ENCODE data around the gene OCIAD2.
"Not testable (repeated sequence)": the region's sequence is repeated elsewhere in the genome, so short reads cannot be mapped to it uniquely, and the experiment has no call there.

OCIAD2 gene

GRCh38 chr4:48877827-48878535 is 28.6 kb downstream of the OCIAD2 start (continued):
- TF ChIP-seq GFI1B (tag by site-specific recombination; IDR thresholded peaks at IDR 0.05) (no peak), ZSCAN30 (tag by site-specific recombination; IDR thresholded peaks at IDR 0.05) (no peak), ZBTB7A (tag by site-specific recombination; IDR thresholded peaks at IDR 0.05; ENCODE audit: low read depth) (no peak)
- TF ChIP-seq, protein P1, sequence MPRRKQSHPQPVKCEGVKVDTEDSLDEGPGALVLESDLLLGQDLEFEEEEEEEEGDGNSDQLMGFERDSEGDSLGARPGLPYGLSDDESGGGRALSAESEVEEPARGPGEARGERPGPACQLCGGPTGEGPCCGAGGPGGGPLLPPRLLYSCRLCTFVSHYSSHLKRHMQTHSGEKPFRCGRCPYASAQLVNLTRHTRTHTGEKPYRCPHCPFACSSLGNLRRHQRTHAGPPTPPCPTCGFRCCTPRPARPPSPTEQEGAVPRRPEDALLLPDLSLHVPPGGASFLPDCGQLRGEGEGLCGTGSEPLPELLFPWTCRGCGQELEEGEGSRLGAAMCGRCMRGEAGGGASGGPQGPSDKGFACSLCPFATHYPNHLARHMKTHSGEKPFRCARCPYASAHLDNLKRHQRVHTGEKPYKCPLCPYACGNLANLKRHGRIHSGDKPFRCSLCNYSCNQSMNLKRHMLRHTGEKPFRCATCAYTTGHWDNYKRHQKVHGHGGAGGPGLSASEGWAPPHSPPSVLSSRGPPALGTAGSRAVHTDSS (tag by site-specific recombination; IDR thresholded peaks at IDR 0.05): no peak

DNA sequence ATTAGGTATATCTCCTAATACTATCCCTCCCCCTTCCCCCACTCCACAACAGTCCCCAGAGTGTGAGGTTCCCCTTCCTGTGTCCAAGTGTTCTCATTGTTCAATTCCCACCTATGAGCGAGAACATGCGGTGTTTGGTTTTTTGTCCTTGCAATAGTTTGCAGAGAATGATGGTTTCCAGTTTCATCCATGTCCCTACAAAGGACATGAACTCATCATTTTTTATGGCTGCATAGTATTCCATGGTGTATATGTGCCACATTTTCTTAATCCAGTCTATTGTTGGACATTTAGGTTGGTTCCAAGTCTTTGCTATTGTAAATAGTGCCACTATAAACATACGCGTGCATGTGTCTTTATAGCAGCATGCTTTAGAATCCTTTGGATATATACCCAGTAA is 41.9 kb downstream of the OCIAD2 start:
- peak; percentile 52; the same call in 1 of the 2 replicates for TF ChIP-seq ZNF146 (tag by site-specific recombination; IDR thresholded peaks at IDR 0.05)
- H3K27ac ChIP-seq (ENCODE audit: extremely low read depth, low read depth, low read length); H3K4me3 ChIP-seq (ENCODE audit: low read depth, low read length); H3K4me1 ChIP-seq (ENCODE audit: control insufficient read depth, insufficient read depth, low read length); H3K9me3 ChIP-seq (ENCODE audit: control insufficient read depth, insufficient read depth, low read depth, low read length); POLR2A ChIA-PET; CTCF ChIA-PET: not testable (repeated sequence)
- H3K36me3 ChIP-seq (ENCODE audit: control insufficient read depth in 2 of 2, insufficient read depth in 1 of 2, low read length in 2 of 2): peaks cover 0 to 14% of the 10 kb centered on the region in 2 experiments; a peak in 2 of 3 replicates

DNA sequence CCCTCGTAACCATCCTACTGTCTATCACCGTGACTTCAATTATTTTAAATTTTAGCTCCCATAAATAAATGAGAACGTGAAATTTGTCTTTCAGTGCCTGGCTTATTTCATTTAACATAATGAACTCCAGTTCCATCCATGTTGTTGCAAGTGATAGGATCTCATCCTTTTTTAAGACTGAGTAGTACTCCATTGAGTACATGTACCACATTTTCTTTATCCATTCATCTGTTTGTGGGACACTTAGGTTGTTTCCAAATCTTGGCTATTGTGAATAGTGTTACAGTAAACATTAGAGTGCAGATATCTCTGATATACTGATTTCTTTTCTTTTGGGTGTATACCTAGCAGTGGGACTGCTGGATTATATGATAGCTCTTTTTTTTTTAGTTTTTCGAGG is 42.8 kb downstream of the OCIAD2 start:
- H3K4me1 ChIP-seq (ENCODE audit: control insufficient read depth, insufficient read depth, low read length): no peaks in the 10 kb centered on the region
- H3K4me3 ChIP-seq (ENCODE audit: low read depth, low read length): no peak overlapping the region
- H3K9me3 ChIP-seq (ENCODE audit: control insufficient read depth, insufficient read depth, low read depth, low read length): no peaks in the 10 kb centered on the region
- H3K27ac ChIP-seq (ENCODE audit: extremely low read depth, low read depth, low read length): no peak overlapping the region
- ChIA-PET CTCF (no interaction called here), POLR2A (no interaction called here)
- H3K36me3 ChIP-seq (ENCODE audit: control insufficient read depth in 2 of 2, insufficient read depth in 1 of 2, low read length in 2 of 2): peaks cover 0 to 23% of the 10 kb centered on the region in 2 experiments; a peak in 2 of 3 replicates
- TF ChIP-seq, protein P1 (tag by site-specific recombination; IDR thresholded peaks at IDR 0.05): no peak
- peak; percentile 69; the same call in 1 of the 2 replicates for TF ChIP-seq ZNF146 (tag by site-specific recombination; IDR thresholded peaks at IDR 0.05)
- TF ChIP-seq FEZF1 (tag by site-specific recombination; IDR thresholded peaks at IDR 0.05): no peak

GRCh38 chr4:48862661-48863060 is 43.9 kb downstream of the OCIAD2 start:
- Histone ChIP-seq H3K27ac (ENCODE audit: extremely low read depth, low read depth, low read length) (no peak overlapping the region), H3K9me3 (ENCODE audit: control insufficient read depth, insufficient read depth, low read depth, low read length) (no peaks in the 10 kb centered on the region), H3K4me3 (ENCODE audit: low read depth, low read length) (no peak overlapping the region), H3K36me3 (ENCODE audit: control insufficient read depth in 2 of 2, insufficient read depth in 1 of 2, low read length in 2 of 2) (peaks cover 5 to 34% of the 10 kb centered on the region in 2 experiments; a peak in 2 of 3 replicates), H3K4me1 (ENCODE audit: control insufficient read depth, insufficient read depth, low read length) (no peaks in the 10 kb centered on the region)
- ChIA-PET CTCF (interaction anchor here (0.7 kb wide), 1 partner anchor 284 kb away, joined by 3 read pairs; no protein-coding TSS in a partner anchor), POLR2A (no interaction called here)
- TF ChIP-seq GFI1B (tag by site-specific recombination; IDR thresholded peaks at IDR 0.05): no peak
- TF ChIP-seq, protein P2, sequence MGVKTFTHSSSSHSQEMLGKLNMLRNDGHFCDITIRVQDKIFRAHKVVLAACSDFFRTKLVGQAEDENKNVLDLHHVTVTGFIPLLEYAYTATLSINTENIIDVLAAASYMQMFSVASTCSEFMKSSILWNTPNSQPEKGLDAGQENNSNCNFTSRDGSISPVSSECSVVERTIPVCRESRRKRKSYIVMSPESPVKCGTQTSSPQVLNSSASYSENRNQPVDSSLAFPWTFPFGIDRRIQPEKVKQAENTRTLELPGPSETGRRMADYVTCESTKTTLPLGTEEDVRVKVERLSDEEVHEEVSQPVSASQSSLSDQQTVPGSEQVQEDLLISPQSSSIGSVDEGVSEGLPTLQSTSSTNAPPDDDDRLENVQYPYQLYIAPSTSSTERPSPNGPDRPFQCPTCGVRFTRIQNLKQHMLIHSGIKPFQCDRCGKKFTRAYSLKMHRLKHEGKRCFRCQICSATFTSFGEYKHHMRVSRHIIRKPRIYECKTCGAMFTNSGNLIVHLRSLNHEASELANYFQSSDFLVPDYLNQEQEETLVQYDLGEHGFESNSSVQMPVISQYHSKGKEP (tag by site-specific recombination; IDR thresholded peaks at IDR 0.05): no peak
- TF ChIP-seq ZNF514 (tag by site-specific recombination; IDR thresholded peaks at IDR 0.05): no peak
- TF ChIP-seq ZNF416 (tag by site-specific recombination; IDR thresholded peaks at IDR 0.05): no peak
- TF ChIP-seq, protein P3, sequence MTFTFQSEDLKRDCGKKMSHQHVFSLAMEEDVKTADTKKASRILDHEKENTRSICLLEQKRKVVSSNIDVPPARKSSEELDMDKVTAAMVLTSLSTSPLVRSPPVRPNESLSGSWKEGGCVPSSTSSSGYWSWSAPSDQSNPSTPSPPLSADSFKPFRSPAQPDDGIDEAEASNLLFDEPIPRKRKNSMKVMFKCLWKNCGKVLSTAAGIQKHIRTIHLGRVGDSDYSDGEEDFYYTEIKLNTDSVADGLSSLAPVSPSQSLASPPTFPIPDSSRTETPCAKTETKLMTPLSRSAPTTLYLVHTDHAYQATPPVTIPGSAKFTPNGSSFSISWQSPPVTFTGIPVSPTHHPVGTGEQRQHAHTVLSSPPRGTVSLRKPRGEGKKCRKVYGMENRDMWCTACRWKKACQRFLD (tag by site-specific recombination; IDR thresholded peaks at IDR 0.05): no peak
- TF ChIP-seq TRIM28 (IDR thresholded peaks at IDR 0.05; ENCODE audit: borderline replicate concordance, low read length): no peak
- no peak for TF ChIP-seq ZNF560 (tag by site-specific recombination; IDR thresholded peaks at IDR 0.05; ENCODE audit: borderline replicate concordance)
- TF ChIP-seq, protein P4, sequence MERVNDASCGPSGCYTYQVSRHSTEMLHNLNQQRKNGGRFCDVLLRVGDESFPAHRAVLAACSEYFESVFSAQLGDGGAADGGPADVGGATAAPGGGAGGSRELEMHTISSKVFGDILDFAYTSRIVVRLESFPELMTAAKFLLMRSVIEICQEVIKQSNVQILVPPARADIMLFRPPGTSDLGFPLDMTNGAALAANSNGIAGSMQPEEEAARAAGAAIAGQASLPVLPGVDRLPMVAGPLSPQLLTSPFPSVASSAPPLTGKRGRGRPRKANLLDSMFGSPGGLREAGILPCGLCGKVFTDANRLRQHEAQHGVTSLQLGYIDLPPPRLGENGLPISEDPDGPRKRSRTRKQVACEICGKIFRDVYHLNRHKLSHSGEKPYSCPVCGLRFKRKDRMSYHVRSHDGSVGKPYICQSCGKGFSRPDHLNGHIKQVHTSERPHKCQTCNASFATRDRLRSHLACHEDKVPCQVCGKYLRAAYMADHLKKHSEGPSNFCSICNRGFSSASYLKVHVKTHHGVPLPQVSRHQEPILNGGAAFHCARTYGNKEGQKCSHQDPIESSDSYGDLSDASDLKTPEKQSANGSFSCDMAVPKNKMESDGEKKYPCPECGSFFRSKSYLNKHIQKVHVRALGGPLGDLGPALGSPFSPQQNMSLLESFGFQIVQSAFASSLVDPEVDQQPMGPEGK (tag by site-specific recombination; IDR thresholded peaks at IDR 0.05): no peak
- no peak for TF ChIP-seq RBAK (tag by site-specific recombination; IDR thresholded peaks at IDR 0.05)
- TF ChIP-seq IKZF3 (tag by site-specific recombination; IDR thresholded peaks at IDR 0.05): no peak
- no peak for TF ChIP-seq HOXD13 (CRISPR knock-in tag; IDR thresholded peaks at IDR 0.05; ENCODE audit: borderline replicate concordance)
- TF ChIP-seq KLF9 (tag by site-specific recombination; IDR thresholded peaks at IDR 0.05; ENCODE audit: low read depth): no peak
- no peak for TF ChIP-seq KLF17 (tag by site-specific recombination; IDR thresholded peaks at IDR 0.05)
- TF ChIP-seq ZNF404 (tag by site-specific recombination; IDR thresholded peaks at IDR 0.05): no peak
- TF ChIP-seq ZNF214 (tag by site-specific recombination; IDR thresholded peaks at IDR 0.05; ENCODE audit: borderline replicate concordance): no peak
